ENCODE results near the gene PGP.
A peak's percentile ranks its signal among the peaks of the same experiment; 100 is the strongest.
"Not testable (repeated sequence)": the region's sequence is repeated elsewhere in the genome, so short reads cannot be mapped to it uniquely, and the experiment has no call there.

PGP gene

GRCh38 chr16:2214719-2214968 is at the start of gene PGP:
TSS of gene PGP (minus strand) at chr16:2214840. CDS start at chr16:2214777, 63 bp downstream.
- no peak for DNase-seq

GRCh38 chr16:2263026-2263425 is 48.4 kb upstream of the PGP start:
- not testable (repeated sequence) for DNase-seq

- no peak for DNase-seq
These were observed 45.6 kb upstream of the PGP start for GRCh38 chr16:2260250-2260649.

- not testable (repeated sequence) for DNase-seq
These were observed 43.9 kb upstream of the PGP start for GRCh38 chr16:2258530-2258929.

GRCh38 chr16:2257726-2258125 is 43.1 kb upstream of the PGP start:
- DNase-seq: no peak

GRCh38 chr16:2256531-2257140 is 42.0 kb upstream of the PGP start:
- DNase-seq: no peak

GRCh38 chr16:2253293-2253692 is 38.7 kb upstream of the PGP start:
- no peak for DNase-seq

- no peak for DNase-seq
These were observed 38.1 kb upstream of the PGP start for GRCh38 chr16:2252806-2253148.

GRCh38 chr16:2251296-2252111 is 36.9 kb upstream of the PGP start, which contains the start of gene ECI1:
TSS of gene ECI1 (minus strand) at chr16:2251587. CDS start at chr16:2251566, 21 bp downstream.
- peak; percentile 79 for DNase-seq

GRCh38 chr16:2250652-2251295 is 36.1 kb upstream of the PGP start:
- DNase-seq: no peak

GRCh38 chr16:2246301-2246885 is 31.8 kb upstream of the PGP start:
- no peak for DNase-seq

GRCh38 chr16:2244926-2245795 is 30.5 kb upstream of the PGP start:
- DNase-seq: no peak

- no peak for DNase-seq
These were observed 29.7 kb upstream of the PGP start for GRCh38 chr16:2244301-2244700.

- no peak for DNase-seq
These were observed 29.1 kb upstream of the PGP start for GRCh38 chr16:2243781-2244180.

- no peak for DNase-seq
These were observed 28.4 kb upstream of the PGP start for GRCh38 chr16:2243031-2243528.

- no peak for DNase-seq
These were observed 28.0 kb upstream of the PGP start for GRCh38 chr16:2242598-2242997.

GRCh38 chr16:2240331-2240730 is 25.7 kb upstream of the PGP start:
- DNase-seq: not testable (repeated sequence)

- DNase-seq: no peak
These were observed 24.4 kb upstream of the PGP start for GRCh38 chr16:2238838-2239675.

- no peak for DNase-seq
These were observed 23.7 kb upstream of the PGP start for GRCh38 chr16:2238150-2238837.

GRCh38 chr16:2237493-2238149 is 23.0 kb upstream of the PGP start:
- DNase-seq: no peak

GRCh38 chr16:2237102-2237482 is 22.5 kb upstream of the PGP start:
- no peak for DNase-seq

Data from NCI-H1105 (cell line).